Neuron (in vitro differentiated cells): Measurements from ENCODE around the gene GUCA1A.
"Not testable (repeated sequence)": the region's sequence is repeated elsewhere in the genome, so short reads cannot be mapped to it uniquely, and the experiment has no call there.

Source experiments
- H2AFZ ChIP-seq: one replicate; pipeline ENCODE4 v1.6.1; 2013; ENCODE audit warnings: low read depth, mild to moderate bottlenecking, inconsistent platforms, low read length, moderate library complexity
- H3K27me3 ChIP-seq: one replicate; pipeline ENCODE4 v1.6.1; 2013; ENCODE audit warnings: low read length; ENCODE audit not compliant: insufficient read depth
- H3K36me3 ChIP-seq: one replicate; pipeline ENCODE4 v1.6.1; 2013; ENCODE audit warnings: low read length; ENCODE audit not compliant: insufficient read depth
- H3K4me1 ChIP-seq: one replicate; pipeline ENCODE4 v1.6.1; 2013; ENCODE audit warnings: low read length; ENCODE audit not compliant: insufficient read depth
- H3K4me3 ChIP-seq: 2 replicates; pipeline ENCODE4 v1.5.1; 2013; ENCODE audit warnings: mild to moderate bottlenecking, low read length, moderate library complexity
- H3K9me3 ChIP-seq: one replicate; pipeline ENCODE4 v1.6.1; 2013; ENCODE audit warnings: low read length

Gene GUCA1A

DNA sequence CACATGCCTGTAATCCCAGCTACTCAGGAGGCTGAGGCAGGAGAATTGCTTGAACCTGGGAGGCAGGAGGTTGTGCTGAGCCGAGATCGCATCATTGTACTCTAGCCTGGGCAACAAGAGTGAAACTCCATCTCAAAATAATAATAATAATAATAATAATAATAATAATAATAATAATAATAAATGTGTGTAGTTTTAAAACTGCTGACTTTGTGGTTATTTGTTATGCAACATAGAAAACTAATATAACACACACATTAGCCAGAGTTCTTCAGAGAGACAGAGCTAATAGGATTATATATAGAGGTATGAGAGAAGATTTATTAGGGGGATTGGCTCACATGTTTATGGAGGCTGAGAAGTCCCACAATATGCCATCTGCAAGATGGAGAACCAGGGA is 3.4 kb upstream of the GUCA1A start:
- H3K9me3 ChIP-seq, H3K4me1 ChIP-seq, H3K27me3 ChIP-seq, H3K36me3 ChIP-seq, H2AFZ ChIP-seq, H3K4me3 ChIP-seq: not testable (repeated sequence)

- Histone ChIP-seq H2AFZ (no peak overlapping the region), H3K36me3 (no peaks in the 10 kb centered on the region), H3K4me1 (no peaks in the 10 kb centered on the region), H3K27me3 (no peaks in the 10 kb centered on the region), H3K9me3 (no peaks in the 10 kb centered on the region), H3K4me3 (no peak overlapping the region)
These were observed 1.2 kb upstream of the GUCA1A start for GRCh38 chr6:42171813-42172581.

DNA sequence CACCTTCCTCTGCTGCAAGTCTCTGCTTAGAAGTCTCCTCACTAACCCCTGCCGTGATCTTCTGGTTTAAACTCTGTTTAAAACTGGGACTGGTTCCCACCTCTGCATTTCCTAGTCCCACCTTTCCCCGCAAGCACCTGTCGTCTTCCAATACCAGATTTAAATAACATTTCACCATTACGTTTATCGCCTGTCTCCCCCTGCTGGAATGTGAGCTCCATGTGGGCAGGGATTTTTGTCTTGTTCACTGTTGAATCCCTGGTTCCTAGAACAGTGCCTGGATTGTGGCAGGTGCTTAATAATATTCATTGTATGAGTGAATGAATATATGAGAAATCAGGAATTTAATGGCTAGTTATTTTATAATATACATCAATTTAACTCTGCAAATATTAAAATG is 2.7 kb downstream of the GUCA1A start:
- H3K9me3 ChIP-seq = no peaks in the 10 kb centered on the region
- H3K27me3 ChIP-seq = no peaks in the 10 kb centered on the region
- H3K4me1 ChIP-seq = no peaks in the 10 kb centered on the region
- H2AFZ ChIP-seq = no peak overlapping the region
- H3K4me3 ChIP-seq = no peak overlapping the region
- no peaks in the 10 kb centered on the region for H3K36me3 ChIP-seq

- H3K27me3 ChIP-seq = no peaks in the 10 kb centered on the region
- no peak overlapping the region for H2AFZ ChIP-seq
- H3K36me3 ChIP-seq = no peaks in the 10 kb centered on the region
- H3K4me1 ChIP-seq = no peaks in the 10 kb centered on the region
- H3K4me3 ChIP-seq = no peak overlapping the region
- H3K9me3 ChIP-seq = no peaks in the 10 kb centered on the region
These were observed 3.8 kb downstream of the GUCA1A start for GRCh38 chr6:42176981-42177380.

- H3K4me3 ChIP-seq = peak overlapping the region; percentile 33
- H3K4me1 ChIP-seq = no peaks in the 10 kb centered on the region
- H3K36me3 ChIP-seq = no peaks in the 10 kb centered on the region
- H2AFZ ChIP-seq = peak overlapping the region; percentile 44
- H3K27me3 ChIP-seq = no peaks in the 10 kb centered on the region
- no peaks in the 10 kb centered on the region for H3K9me3 ChIP-seq
These were observed 4.6 kb downstream of the GUCA1A start for GRCh38 chr6:42177514-42178364.

- Histone ChIP-seq H2AFZ (no peak overlapping the region), H3K4me1 (no peaks in the 10 kb centered on the region), H3K27me3 (no peaks in the 10 kb centered on the region), H3K36me3 (no peaks in the 10 kb centered on the region), H3K9me3 (no peaks in the 10 kb centered on the region), H3K4me3 (no peak overlapping the region)
These were observed 6.2 kb downstream of the GUCA1A start for GRCh38 chr6:42179261-42179944.

DNA sequence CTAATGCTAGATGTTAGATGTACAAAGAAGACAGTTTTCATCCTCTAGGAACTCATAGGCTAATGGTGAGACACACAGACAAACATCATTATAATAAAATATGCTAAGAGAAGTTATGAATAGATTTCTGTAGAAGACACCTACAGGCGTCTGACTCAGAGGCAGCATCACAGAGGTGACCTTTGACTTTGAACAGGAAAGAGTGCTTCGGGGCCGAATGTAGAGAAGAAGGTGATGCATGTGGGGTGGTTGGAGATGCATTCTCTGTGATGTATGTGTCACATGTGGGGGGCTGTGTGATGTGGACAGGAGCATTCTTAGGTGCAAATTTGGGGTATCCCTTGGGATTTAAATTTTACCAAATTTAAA is 6.8 kb downstream of the GUCA1A start:
- no peaks in the 10 kb centered on the region for H3K27me3 ChIP-seq
- no peak overlapping the region for H3K4me3 ChIP-seq
- H3K36me3 ChIP-seq = no peaks in the 10 kb centered on the region
- no peaks in the 10 kb centered on the region for H3K9me3 ChIP-seq
- H3K4me1 ChIP-seq = no peaks in the 10 kb centered on the region
- no peak overlapping the region for H2AFZ ChIP-seq

DNA sequence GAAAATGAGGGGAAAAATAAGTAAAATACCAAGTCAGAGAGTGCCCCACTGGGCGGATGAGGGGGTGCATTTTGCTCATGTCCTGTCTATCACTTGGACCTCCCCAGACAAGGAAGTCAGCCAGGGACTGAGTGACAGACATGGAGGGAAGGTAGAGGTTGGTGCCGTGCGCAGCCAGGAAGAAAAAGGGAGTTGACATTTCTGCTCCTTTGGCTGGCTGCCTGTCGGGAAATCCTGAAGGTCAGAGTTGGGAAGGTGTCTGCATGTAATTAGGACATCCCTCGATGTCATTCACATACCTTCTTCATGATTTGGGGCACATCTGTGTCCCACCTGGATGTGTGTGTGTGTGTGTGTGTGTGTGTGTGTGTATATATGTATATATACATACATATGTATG is 8.9 kb downstream of the GUCA1A start:
- no peak overlapping the region for H3K4me3 ChIP-seq
- H2AFZ ChIP-seq = no peak overlapping the region
- H3K9me3 ChIP-seq = no peaks in the 10 kb centered on the region
- no peaks in the 10 kb centered on the region for H3K27me3 ChIP-seq
- no peaks in the 10 kb centered on the region for H3K36me3 ChIP-seq
- H3K4me1 ChIP-seq = no peaks in the 10 kb centered on the region

- no peaks in the 10 kb centered on the region for H3K4me1 ChIP-seq
- no peaks in the 10 kb centered on the region for H3K27me3 ChIP-seq
- no peak overlapping the region for H2AFZ ChIP-seq
- H3K36me3 ChIP-seq = no peaks in the 10 kb centered on the region
- H3K9me3 ChIP-seq = no peaks in the 10 kb centered on the region
- no peak overlapping the region for H3K4me3 ChIP-seq
These were observed 11.3 kb downstream of the GUCA1A start for GRCh38 chr6:42184475-42184874.

- no peaks in the 10 kb centered on the region for H3K27me3 ChIP-seq
- H3K4me1 ChIP-seq = no peaks in the 10 kb centered on the region
- H3K4me3 ChIP-seq = no peak overlapping the region
- H3K36me3 ChIP-seq = no peaks in the 10 kb centered on the region
- H2AFZ ChIP-seq = no peak overlapping the region
- H3K9me3 ChIP-seq = no peaks in the 10 kb centered on the region
These were observed 12.4 kb downstream of the GUCA1A start for GRCh38 chr6:42185597-42185996.

DNA sequence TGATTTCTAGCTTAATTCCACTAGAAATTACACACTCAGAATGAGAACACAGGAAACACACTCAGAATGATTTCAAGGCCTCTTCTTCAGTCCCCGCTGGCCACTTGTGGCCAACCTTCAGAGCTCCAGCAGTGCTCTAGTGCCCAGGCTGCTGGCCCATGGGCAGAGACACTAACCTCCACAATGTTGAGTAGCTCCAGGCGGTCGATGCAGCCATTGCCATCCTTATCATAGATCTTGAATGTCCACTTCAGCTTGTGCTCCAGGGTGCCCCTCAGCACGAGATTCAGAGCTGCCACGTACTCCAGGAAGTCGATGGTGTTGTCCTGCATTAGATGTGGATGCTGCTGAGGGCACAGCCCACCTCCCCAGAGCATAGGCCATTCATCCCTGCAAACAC is 15.2 kb downstream of the GUCA1A start:
- no peaks in the 10 kb centered on the region for H3K9me3 ChIP-seq
- H3K4me3 ChIP-seq = no peak overlapping the region
- H2AFZ ChIP-seq = no peak overlapping the region
- H3K36me3 ChIP-seq = no peaks in the 10 kb centered on the region
- H3K4me1 ChIP-seq = no peaks in the 10 kb centered on the region
- H3K27me3 ChIP-seq = no peaks in the 10 kb centered on the region

- Histone ChIP-seq H3K4me1 (no peaks in the 10 kb centered on the region), H3K4me3 (no peak overlapping the region), H3K27me3 (no peaks in the 10 kb centered on the region), H3K36me3 (no peaks in the 10 kb centered on the region), H2AFZ (no peak overlapping the region), H3K9me3 (no peaks in the 10 kb centered on the region)
These were observed 17.5 kb downstream of the GUCA1A start for GRCh38 chr6:42190554-42191183.

DNA sequence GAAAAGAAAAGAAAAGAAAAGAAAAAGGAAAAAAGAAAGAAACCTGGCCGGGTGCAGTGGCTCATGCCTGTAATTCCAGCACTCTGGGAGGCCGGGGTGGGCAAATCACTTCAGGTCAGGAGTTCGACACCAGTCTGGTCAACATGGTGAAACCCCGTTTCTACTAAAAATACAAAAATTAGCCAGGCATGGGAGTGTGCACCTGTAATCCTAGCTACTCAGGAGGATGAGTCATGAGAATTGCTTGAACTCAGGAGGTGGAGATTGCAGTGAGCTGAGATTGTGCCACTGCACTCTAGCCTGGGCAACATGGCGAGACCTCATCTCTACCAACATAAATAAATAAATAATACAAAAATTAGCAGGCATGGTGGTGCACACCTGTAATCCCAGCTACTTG is 19.2 kb downstream of the GUCA1A start:
- not testable (repeated sequence) for H3K27me3 ChIP-seq, H3K36me3 ChIP-seq, H3K4me1 ChIP-seq, H3K4me3 ChIP-seq, H3K9me3 ChIP-seq, H2AFZ ChIP-seq
